NCI-H187 treated with DMSO at 0.1 percent for 48 hours (cell line): Measurements from ENCODE around the gene FEM1A.
A peak's percentile ranks its signal among the peaks of the same experiment; 100 is the strongest.
"Not testable (repeated sequence)": the region's sequence is repeated elsewhere in the genome, so short reads cannot be mapped to it uniquely, and the experiment has no call there.

ENCODE experiments used
- DNase-seq: peaks from one replicate; lab custom pipeline; 2025; lab: John Stamatoyannopoulos, UW

The FEM1A gene

GRCh38 chr19:4814625-4815425, 23.3 kb downstream of the FEM1A start:
- no peak for DNase-seq

- DNase-seq, result peak; percentile 86
Observed at GRCh38 chr19:4815426-4816201, 24.1 kb downstream of the FEM1A start.

- DNase-seq, result no peak
Observed at GRCh38 chr19:4816202-4816949, 24.8 kb downstream of the FEM1A start.

DNA sequence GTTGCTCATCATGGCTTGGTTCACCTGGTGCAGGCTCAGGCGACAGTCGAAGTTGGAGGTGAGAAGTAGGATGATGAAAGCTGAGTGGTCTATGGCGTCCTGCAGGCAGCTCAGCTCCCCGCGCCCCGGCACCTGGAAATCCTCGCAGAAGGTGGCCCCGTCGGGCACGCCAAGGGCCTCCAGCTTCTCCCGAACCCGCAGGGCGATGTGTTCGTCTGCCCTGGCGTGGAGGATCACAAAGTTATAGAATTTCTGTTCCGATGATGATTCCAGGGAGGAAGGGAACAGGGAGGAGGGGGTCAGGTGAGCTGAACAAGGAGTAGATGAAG, 25.4 kb downstream of the FEM1A start:
- DNase-seq, result no peak

DNA sequence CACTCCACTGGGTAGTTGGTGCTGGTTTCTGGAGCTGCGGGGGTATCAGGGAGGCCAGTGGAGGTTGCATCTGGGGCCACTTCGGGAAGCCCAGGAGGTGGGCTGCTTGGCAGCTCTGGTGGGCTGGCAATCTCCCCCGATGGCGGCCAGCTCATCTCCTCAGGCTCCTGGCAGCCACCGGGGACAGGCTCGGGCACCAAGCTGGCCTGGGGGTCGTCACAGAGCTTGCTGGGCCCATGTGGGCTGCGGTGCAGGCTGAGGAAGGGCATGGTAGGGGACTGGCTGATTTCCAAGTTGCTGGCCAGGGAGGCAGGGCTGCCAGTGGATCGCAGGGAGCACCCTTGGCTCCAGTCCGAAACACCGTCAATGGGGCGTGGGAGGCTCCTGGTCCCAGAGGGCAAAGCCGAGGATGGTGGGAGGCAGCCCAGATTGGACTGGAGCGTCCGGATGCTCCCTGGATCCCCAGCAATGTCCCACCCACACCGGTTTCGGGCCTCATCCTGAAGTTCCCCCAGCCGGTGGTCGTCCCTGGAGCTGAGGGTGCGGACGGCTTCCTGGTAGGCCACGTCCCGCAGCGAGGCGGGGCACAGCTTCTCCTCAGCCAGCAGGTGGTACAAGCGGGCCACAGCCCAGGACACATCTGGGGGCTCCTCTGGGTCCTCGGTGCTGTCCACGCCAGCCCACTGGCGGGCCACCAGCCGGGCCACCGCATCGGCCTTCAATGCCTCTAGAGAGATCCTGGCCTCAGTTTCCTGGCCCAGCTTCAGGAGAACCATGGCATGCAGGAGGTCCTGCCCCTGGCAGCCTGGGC, 26.1 kb downstream of the FEM1A start:
- no peak for DNase-seq

- DNase-seq, result no peak
Observed at GRCh38 chr19:4821265-4821664, 29.7 kb downstream of the FEM1A start.

DNA sequence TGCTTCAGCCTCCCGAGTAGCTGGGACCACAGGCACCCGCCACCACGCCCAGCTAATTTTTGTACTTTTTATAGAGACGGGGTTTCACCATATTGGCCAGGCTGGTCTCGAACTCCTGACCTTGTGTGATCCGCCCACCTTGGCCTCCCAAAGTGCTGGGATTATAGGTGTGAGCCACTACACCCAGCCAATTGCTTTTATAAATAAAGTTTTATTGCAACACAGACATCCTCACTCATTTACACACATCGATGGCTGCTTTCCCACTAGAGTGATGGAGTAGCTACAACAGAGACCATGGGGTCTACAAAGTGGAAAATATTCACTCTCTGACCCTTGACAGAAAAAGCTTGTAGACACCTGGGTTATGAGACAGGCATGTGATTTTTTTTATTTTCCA, 30.8 kb downstream of the FEM1A start:
- DNase-seq, result not testable (repeated sequence)

DNA sequence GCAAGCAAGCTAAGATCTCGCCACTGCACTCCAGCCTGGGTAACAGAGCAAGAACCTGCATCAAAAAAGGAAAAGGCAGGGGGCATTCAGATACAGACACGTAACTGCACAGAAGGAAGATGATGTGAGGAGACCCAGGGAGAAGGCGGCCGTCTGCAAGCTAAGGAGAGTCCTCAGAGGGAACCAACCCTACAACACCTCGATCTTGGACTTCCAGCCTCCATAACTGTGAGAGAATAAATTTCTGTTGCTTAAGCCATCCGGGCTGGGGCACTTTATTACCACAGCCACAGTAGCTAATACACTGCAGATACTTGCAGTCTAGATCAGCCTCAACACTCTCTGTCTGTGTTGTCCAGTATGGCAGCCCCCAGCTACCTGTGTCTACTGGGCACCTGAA, 32.0 kb downstream of the FEM1A start:
- DNase-seq, result no peak

DNA sequence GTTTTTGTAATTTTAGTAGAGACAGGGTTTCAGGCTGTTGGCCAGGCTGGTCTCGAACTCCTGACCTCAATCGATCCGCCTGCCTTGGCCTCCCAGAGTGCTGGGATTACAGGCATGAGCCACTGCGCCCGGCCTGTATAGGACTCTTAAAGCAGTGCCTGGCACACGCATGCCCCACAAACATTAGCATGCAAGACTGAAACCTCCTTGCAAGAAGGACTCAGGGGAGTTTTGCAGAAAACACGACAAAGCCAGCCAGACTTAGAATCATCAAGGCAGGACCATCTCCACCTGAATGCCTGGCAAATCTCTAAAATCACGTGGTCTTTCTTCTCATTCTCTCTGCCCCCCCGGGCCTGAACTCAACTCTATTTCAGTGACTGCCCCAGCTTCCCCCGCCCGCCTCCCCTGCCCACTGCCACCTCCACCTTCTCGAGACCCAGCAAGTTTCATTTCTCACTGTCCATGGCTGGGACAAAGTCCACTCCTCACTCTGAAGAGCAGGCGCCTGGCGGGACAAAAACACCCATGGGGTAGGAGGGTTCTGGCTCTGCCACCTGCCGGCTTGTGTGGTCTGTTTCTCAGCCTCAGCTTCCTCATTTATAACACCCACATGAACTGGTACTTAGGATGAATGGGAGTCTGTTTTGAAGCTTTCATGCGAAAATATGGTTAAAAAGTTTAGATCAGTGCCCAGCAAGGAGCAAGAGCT, 37.6 kb downstream of the FEM1A start:
- DNase-seq, result no peak

- DNase-seq, result no peak
Observed at GRCh38 chr19:4830332-4830731, 38.8 kb downstream of the FEM1A start.

GRCh38 chr19:4830768-4831265, 39.3 kb downstream of the FEM1A start:
- DNase-seq, result no peak

GRCh38 chr19:4831304-4831978, 39.9 kb downstream of the FEM1A start, which contains the start of gene TICAM1:
TICAM1 (minus strand) TSS chr19:4831712; CDS start chr19:4818377, 13,335 bp downstream.
- no peak for DNase-seq

DNA sequence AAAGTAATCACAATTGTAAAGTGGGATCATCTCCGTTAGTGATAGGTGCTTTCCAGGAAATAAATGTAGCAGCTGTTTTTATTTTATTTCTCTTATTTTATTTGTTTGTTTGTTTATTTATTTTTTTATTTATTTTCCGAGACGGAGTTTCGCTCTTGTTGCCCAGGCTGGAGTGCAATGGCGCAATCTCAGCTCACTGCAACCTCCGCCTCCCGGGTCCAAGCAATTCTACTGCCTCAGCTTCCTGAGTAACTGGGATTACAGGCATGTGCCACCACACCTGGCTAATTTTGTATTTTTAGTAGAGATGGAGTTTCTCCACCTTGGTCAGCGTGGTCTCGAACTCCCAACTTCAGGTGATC, 40.4 kb downstream of the FEM1A start:
- DNase-seq, result not testable (repeated sequence)

DNA sequence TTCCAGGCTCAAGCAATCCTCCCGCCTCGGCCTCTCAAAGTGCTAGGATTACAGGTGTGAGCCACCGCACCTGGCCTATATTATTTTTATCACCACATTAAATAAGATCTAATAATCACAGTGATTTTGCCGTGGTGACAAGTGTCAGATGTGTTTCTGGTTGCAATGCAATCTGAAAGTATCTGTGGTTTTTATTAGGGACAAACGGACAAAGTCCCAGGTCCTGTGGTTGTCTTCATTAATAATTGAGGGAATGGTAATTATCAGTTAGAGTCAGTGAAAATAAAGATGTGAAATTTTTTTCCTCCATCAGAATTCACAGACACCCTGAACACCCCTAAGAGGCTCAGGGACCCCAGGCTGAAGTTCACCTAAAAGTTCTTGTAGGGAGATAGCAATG, 41.2 kb downstream of the FEM1A start:
- no peak for DNase-seq

DNA sequence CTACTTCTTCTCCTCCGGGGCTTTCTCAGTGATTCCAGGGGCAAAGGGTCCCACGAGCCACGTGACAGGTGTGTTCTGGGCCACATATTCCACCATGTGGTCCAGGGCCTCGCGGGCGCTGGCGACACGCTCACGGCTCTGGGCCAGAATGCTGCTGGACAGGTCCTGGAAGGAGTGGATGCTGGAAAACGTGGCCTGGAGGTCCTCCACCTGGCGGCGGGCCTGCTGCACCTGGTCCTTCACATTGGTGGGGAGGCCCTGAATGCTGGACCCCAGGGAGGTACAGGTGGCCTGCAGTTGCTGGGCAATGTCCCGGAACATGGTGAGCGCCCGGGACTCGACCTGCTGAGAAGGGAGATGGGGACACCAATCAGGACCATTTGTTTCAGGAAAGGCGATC, 47.7 kb downstream of the FEM1A start:
- no peak for DNase-seq

DNA sequence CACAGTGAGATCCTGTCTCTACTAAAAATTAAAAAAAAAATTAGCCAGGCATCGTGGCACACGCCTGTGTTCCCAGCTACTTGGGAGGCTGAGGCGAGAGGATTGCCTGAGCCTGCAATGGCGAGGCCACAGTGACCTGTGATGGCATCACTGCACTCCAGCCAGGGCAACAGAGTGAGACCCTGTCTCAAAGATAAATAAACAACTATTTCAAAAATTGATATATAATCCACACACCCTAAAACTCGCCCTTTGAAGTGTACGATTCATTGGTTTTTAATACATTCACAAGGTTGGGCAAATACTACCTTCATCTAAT, 52.1 kb downstream of the FEM1A start:
- no peak for DNase-seq

DNA sequence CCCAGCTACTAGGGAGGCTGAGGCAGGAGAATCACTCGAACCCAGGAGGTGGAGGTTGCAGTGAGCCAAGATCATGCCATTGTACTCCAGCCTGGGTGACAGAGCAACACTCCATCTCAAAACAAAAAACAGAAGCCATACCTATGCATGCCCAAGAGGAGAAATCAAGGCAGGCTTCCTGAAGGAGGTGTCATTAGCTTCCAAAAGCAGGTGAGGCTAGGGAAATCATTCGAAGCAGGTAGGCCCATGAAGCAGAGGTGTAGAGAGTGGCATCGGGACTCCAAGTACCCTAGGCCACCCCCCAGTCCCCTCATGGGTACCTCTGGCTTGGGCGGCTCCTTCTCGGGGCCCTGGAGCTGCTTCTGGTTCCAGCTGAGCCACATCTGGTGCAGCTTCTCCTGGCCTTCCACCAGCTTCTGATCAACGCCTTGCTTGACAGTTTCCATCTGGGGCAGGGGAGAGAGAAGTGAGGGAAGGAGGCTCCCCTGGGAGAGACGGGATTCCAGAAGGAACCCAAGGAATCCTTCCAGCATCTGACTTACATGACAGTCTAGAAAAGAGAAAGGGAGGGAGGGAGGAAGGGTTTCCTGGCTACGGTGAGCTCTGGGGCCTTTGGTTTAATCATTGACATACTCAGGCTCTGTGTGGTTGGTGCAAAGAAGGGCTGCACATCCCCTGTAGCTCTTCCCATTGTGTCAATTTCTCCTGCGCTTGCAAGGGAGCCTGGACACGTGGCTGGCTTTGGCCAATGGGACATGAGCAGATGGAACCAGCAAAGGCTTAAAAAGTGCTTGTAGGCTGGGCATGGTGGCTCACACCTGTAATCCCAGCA, 53.0 kb downstream of the FEM1A start:
- DNase-seq, result no peak

DNA sequence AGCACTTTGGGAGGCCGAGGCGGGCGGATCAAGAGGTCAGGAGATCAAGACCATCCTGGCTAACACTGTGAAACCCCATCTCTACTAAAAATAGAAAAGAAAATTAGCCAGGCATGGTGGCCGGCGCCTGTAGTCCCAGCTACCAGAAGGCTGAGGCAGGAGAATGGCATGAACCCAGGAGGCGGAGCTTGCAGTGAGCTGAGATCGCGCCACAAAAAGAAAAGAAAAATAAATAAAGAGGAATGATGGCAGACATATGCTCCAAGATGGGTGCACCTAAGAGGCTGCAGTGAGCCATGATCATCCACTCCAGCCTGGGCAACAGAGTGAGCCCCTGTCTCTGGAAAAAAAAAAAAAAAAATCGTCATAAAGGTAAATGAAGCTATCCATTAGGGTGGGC, 54.4 kb downstream of the FEM1A start:
- not testable (repeated sequence) for DNase-seq

- no peak for DNase-seq
Observed at GRCh38 chr19:4847190-4847973, 55.8 kb downstream of the FEM1A start.
